Measurements from ENCODE around the gene ELF4. TPM values are rescaled to one million over a fixed set of nuclear protein-coding genes. Genes with fewer than 3 reads are reported as not detected.

Gene ELF4
- total and polyA plus RNA-seq, 9 of the 15 experiments (the other 6 are each of a cell fraction or from before 2014, with no cell fraction given), result 5.9 to 55.8 (median 25.2) TPM

DNA sequence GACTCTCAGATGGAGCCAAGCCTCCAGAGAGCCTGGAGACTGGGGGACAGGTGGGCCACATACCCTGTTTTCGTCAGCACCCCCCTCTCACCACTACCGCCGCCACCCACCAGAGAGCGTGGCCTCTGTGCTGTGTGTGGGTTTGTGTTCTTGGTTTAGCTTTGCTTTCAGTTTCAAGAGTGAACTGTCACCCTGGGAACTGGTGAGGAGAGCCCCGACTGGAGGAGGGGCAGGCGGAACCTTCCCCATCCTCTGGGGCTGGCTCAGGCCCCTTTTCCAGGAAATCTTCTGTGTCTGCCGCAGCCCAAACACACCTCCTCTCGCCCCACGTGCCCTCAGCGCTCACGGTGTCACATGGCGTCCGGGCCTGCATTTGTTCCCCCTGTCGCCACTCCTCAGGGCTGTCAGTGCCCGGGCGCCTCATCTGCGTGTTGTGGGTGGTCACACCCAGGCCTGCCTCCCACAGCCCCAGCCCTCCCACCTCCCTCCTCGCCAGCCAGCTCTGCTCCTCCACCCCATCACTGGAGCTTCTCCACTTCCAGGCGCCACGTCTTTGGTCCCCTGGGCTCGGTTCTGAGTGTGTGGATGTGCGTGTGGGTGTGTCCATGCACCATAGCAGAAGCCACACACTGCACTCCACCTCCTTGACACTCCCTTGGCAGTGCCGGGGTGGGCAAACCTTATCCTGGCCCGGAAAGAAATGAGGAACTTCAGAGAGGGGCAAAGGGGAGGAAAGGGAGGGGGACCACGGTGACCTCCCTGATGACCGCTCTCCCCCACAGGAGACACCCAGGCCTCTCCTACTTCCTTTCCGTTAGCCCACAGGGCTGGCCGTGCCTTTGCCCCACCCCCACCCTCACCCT is 27.8 kb downstream of the ELF4 start (continued):
- TF ChIP-seq, protein P1, sequence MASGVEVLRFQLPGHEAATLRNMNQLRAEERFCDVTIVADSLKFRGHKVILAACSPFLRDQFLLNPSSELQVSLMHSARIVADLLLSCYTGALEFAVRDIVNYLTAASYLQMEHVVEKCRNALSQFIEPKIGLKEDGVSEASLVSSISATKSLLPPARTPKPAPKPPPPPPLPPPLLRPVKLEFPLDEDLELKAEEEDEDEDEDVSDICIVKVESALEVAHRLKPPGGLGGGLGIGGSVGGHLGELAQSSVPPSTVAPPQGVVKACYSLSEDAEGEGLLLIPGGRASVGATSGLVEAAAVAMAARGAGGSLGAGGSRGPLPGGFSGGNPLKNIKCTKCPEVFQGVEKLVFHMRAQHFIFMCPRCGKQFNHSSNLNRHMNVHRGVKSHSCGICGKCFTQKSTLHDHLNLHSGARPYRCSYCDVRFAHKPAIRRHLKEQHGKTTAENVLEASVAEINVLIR (CRISPR knock-in tag; IDR thresholded peaks at IDR 0.05), result no peak
- TF ChIP-seq ZNF445 (CRISPR knock-in tag; IDR thresholded peaks at IDR 0.05; ENCODE audit: low read depth) (no peak), GATAD2A (IDR thresholded peaks at IDR 0.05) (no peak), STAG1 (CRISPR knock-in tag; IDR thresholded peaks at IDR 0.05; ENCODE audit: borderline replicate concordance) (no peak), ZNF699 (CRISPR knock-in tag; IDR thresholded peaks at IDR 0.05; ENCODE audit: insufficient replicate concordance) (no peak), ZNF274 (IDR thresholded peaks at IDR 0.05; ENCODE audit: borderline replicate concordance, low read depth, low read length) (no peak), KDM1A (IDR thresholded peaks at IDR 0.05) (no peak), SMARCC2 (IDR thresholded peaks at IDR 0.05; ENCODE audit: low read depth) (no peak), CREB3 (tag; conservative IDR thresholded peaks at IDR 0.05; ENCODE audit: low read depth) (no peak), ZFPM2 (CRISPR knock-in tag; IDR thresholded peaks at IDR 0.05) (no peak), SMARCE1 (IDR thresholded peaks at IDR 0.05) (no peak; the same call in 1 of the 2 replicates), GABPB1 (CRISPR knock-in tag; IDR thresholded peaks at IDR 0.05) (no peak; the same call in 1 of the 2 replicates), SAP30 (IDR thresholded peaks at IDR 0.05; ENCODE audit: borderline replicate concordance, insufficient read depth, low read depth, low read length, poor library complexity, severe bottlenecking) (peak; percentile 75), DDX20 (tag; IDR thresholded peaks at IDR 0.05; ENCODE audit: low read depth) (no peak), ZKSCAN1 (IDR thresholded peaks at IDR 0.05; ENCODE audit: low read depth, low read length) (no peak), LCOR (CRISPR knock-in tag; IDR thresholded peaks at IDR 0.05) (0 out of 2 replicates have a peak, but pooled peaks have one; percentile 53), CBFB (CRISPR knock-in tag; IDR thresholded peaks at IDR 0.05) (no peak), KDM5B (IDR thresholded peaks at IDR 0.05; ENCODE audit: insufficient replicate concordance, low read depth, low read length) (no peak), L3MBTL2 (IDR thresholded peaks at IDR 0.05) (peak; percentile 90), YBX1 (IDR thresholded peaks at IDR 0.05) (no peak), CREM (IDR thresholded peaks at IDR 0.05; ENCODE audit: low read depth) (no peak; the same call in 1 of the 2 replicates), EP300 (IDR thresholded peaks at IDR 0.05; ENCODE audit: low read length) (peak; percentile 68), ZNF444 (CRISPR knock-in tag; IDR thresholded peaks at IDR 0.05) (no peak)
- TF ChIP-seq, protein P2, sequence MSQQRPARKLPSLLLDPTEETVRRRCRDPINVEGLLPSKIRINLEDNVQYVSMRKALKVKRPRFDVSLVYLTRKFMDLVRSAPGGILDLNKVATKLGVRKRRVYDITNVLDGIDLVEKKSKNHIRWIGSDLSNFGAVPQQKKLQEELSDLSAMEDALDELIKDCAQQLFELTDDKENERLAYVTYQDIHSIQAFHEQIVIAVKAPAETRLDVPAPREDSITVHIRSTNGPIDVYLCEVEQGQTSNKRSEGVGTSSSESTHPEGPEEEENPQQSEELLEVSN (IDR thresholded peaks at IDR 0.05; ENCODE audit: borderline replicate concordance in 1 of 2, extremely low read depth in 1 of 2, insufficient read depth in 1 of 2, insufficient read length in 1 of 2, low read depth in 1 of 2, low read length in 1 of 2, poor library complexity in 1 of 2, severe bottlenecking in 1 of 2), result peak; percentile 63 to 72

All from K562 (cell line).